IPS-18c (cell line): ENCODE results near the gene OLIG2.
A peak's percentile ranks its signal among the peaks of the same experiment; 100 is the strongest.

Experiments
- H3K4me3 ChIP-seq: 2 replicates; pipeline ENCODE4 v1.7.0; 2013; ENCODE audit warnings: low read depth, mild to moderate bottlenecking, low read length, moderate library complexity; ENCODE audit not compliant: insufficient read depth
- H3K9me3 ChIP-seq: one replicate; pipeline ENCODE4 v1.6.1; 2013; ENCODE audit warnings: mild to moderate bottlenecking, low read length, moderate library complexity; ENCODE audit not compliant: control insufficient read depth, insufficient read depth

Gene OLIG2

DNA sequence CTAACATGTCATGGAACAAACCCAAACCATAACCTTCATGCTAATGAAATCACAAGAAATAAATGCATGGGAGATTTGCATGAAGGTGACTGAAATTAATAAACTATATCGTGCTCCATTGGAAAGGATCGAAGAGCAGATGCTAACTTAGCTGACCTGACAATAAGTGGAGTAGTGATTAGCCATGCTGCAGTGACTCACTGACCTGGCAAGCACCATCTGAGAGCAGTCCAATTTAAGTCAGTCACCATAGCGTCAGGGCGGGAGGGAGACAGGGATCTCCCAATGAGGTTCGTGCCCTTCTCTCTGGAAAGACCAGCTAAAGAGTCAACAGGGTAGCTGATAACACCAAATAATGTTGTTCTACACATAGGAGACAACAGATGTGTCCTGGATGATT, 21.5 kb downstream of the OLIG2 start:
- Histone ChIP-seq H3K4me3 (no peak overlapping the region), H3K9me3 (no peaks in the 10 kb centered on the region)

- H3K9me3 ChIP-seq: no peaks in the 10 kb centered on the region
- H3K4me3 ChIP-seq: no peak overlapping the region
These were observed 26.2 kb downstream of the OLIG2 start for GRCh38 chr21:33051925-33052324.

DNA sequence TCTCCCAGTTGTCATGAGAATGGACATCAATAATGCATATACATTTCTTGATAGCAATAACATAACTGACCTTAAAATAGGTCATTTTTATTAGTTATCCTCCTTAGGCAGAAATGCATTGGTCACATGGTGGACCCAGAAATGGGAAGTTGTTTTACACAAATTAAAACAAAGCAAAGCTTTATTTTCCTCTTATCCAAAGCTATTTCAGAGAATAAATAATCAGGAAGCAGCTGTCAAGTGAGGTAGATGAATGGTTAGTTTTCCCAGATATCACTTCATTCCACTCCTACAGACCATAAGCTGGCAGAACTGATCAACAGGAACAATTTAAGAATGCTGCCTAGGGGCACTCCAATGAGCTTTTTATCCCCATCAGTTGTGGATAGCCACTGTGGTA, 28.2 kb downstream of the OLIG2 start:
- no peak overlapping the region for H3K4me3 ChIP-seq
- H3K9me3 ChIP-seq: no peaks in the 10 kb centered on the region

DNA sequence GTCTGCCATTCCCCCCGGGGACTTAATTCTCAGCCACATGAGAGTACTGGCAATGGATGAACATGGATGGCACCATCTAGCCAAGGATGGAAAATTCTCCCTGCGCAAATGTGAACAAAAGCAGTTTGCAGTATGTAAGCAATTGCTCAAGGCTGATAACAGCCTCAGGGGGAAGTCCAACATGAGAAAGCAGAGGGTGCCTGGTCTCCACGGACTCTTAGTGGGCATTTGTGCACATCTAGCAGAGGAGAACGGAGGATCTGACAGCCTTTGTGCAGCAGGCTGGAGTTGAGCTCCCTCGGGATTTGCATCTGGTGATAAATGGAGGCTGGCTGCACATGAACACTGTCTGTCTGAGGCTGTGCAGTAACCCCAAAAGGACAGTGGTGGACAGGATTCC, 30.3 kb downstream of the OLIG2 start:
- no peaks in the 10 kb centered on the region for H3K9me3 ChIP-seq
- H3K4me3 ChIP-seq: no peak overlapping the region

GRCh38 chr21:33057385-33057940, 31.7 kb downstream of the OLIG2 start:
- Histone ChIP-seq H3K9me3 (no peaks in the 10 kb centered on the region), H3K4me3 (no peak overlapping the region)

DNA sequence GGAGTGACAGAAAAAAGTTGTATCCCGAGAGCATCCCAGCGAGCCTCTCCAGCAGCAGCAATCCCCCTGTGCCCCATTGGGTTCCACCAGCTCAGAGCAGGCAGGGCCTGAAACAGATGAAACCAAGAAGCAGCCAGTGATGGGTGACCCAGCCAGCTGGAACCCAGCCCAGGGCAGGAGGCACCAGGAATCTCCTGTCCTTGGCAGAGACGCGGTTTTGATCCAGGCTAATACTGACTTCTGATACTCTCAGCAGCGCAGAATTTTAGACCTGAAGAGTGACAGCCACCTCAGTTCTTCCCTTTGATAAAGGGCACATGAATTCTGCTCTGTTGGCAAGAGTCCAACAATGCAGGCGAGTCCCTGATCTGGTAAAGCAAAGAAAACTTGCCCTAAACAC, 32.8 kb downstream of the OLIG2 start:
- Histone ChIP-seq H3K4me3 (no peak overlapping the region), H3K9me3 (no peaks in the 10 kb centered on the region)

GRCh38 chr21:33058957-33059356, 33.2 kb downstream of the OLIG2 start:
- H3K9me3 ChIP-seq: no peaks in the 10 kb centered on the region
- no peak overlapping the region for H3K4me3 ChIP-seq

- no peaks in the 10 kb centered on the region for H3K9me3 ChIP-seq
- H3K4me3 ChIP-seq: no peak overlapping the region
These were observed 33.7 kb downstream of the OLIG2 start for GRCh38 chr21:33059380-33059841.

DNA sequence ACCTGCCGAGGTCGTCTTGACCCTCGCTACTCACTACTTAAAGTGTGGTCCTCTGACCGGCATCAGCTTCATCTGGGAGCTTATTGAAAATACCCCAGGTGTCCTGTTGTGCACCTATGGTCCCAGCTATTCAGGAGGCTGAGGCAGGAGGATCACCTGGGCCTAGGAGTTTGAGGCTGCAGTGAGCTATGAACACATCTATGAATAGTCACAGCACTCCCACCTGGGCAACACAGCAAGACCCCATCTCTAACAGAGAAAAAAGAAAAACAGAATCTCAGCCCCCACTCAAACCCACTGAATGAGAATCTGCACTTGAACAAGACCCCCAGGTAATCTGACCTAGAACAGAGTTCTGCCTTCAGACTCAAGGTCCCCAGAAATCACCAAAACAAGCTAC, 35.5 kb downstream of the OLIG2 start:
- no peaks in the 10 kb centered on the region for H3K9me3 ChIP-seq
- H3K4me3 ChIP-seq: no peak overlapping the region

- no peaks in the 10 kb centered on the region for H3K9me3 ChIP-seq
- no peak overlapping the region for H3K4me3 ChIP-seq
These were observed 37.7 kb downstream of the OLIG2 start for GRCh38 chr21:33063375-33063883.

DNA sequence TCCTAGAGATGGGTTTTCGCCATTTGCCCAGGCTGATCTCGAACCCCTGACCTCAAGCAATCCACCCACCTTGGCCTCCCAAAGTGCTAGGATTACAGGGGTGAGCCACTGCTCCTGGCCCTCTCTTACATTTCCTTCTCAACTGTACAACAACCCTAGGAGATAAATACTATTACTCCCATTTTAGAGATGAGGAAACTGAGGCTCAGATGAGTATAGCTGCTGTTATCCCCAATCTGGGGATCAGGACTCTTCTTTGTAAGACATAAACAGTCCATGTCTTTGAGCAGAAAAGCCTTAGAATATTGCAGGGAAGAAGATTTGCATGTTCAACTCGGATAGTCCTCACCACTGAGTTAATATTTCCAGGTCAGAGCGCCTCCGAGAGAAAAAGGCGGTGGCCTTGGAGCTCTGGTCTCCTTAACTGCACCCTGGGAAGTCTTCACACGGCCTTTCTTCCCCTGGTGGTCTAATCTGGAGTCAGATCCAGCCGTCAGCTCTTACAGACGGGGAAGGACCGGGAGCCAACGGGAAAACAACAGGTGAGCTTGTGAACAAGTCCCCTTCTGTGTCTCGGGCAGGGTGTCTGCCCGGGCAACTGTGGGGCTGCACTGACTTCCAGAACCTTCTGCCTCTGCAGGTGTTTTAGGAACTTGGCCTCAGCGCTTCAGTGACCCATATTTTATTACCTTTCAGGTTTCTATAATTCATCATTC, 38.3 kb downstream of the OLIG2 start:
- H3K9me3 ChIP-seq: peaks cover 2% of the 10 kb centered on the region
- H3K4me3 ChIP-seq: no peak overlapping the region

- peaks cover 2% of the 10 kb centered on the region for H3K9me3 ChIP-seq
- no peak overlapping the region for H3K4me3 ChIP-seq
These were observed 39.1 kb downstream of the OLIG2 start for GRCh38 chr21:33064623-33065390.

- peaks cover 2% of the 10 kb centered on the region for H3K9me3 ChIP-seq
- no peak overlapping the region for H3K4me3 ChIP-seq
These were observed 41.3 kb downstream of the OLIG2 start for GRCh38 chr21:33067043-33067442.

DNA sequence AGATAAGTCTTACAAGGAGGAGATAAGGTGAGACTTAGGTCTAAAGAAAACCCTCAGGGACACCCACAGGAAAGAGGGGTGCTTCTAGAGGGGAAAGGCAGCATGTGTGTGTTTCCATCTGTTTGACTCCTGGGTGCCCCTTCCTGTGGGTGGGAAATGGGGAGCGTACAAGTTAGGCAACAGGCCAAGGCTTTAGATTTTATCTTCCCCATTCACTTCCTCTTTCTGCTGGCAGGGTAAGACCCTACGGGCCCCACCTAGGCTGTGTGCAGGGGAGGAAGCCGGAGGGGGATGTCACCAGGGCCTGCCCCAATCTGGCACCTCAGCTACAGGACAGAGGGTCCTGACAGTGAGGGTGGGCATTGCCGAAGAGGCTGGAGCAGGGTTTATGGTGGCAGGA, 41.7 kb downstream of the OLIG2 start:
- H3K9me3 ChIP-seq: peaks cover 2% of the 10 kb centered on the region
- no peak overlapping the region for H3K4me3 ChIP-seq

DNA sequence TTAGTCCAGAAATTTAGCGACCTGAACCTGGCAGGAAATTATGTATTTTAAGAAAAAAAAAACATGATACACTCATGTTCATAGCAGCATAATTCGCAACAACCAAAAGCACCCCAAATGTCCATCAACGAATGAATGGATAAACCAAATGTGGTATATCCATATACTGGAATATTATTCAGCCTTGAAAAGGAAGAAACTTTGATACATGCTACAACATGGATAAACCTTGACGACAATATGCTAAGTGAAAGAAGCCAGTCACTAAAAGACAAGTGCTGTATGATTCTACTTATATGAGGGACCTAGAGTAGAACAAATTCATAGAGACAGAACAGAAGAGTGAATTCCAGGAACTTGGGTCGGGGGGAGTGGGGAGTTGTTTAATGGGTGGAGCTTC, 43.5 kb downstream of the OLIG2 start:
- peaks cover 2% of the 10 kb centered on the region for H3K9me3 ChIP-seq

DNA sequence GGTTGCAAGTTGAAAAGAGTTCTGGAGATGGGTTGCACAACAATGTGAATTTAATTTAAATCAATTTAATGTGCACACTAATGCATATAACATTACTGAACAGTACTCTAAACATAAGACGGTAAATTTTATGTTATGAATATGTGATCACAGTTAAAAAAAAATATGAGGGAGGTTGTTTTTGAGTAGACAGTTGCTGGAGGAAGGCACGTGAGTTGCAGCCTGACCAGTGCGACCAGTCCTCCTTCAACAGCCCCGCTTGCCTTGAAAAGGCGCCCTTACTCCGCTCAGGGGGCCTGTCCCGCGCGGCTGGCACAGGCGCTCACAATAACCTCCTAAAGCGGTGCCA, 43.9 kb downstream of the OLIG2 start:
- Histone ChIP-seq H3K4me3 (no peak overlapping the region), H3K9me3 (peaks cover 2% of the 10 kb centered on the region)

More for the DNA sequence above, 43.5 kb downstream of the OLIG2 start:
- H3K4me3 ChIP-seq: no peak overlapping the region

DNA sequence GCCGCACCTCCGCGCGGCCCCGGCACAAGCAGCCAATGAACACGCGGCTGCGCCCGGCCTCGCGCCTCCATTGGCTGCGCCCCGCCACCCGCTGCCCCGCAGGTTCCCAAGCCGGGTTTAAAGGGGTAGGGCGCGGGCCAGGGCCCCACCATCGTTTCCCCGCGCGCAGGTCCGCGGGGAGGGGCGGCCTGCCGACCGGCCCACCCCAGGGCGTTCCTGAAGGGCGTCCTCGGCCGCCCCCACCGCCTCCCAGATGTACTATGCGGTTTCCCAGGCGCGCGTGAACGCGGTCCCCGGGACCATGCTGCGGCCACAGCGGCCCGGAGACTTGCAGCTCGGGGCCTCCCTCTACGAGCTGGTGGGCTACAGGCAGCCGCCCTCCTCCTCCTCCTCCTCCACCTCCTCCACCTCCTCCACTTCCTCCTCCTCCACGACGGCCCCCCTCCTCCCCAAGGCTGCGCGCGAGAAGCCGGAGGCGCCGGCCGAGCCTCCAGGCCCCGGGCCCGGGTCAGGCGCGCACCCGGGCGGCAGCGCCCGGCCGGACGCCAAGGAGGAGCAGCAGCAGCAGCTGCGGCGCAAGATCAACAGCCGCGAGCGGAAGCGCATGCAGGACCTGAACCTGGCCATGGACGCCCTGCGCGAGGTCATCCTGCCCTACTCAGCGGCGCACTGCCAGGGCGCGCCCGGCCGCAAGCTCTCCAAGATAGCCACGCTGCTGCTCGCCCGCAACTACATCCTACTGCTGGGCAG, 44.4 kb downstream of the OLIG2 start, which contains the start of gene OLIG1:
TSS of gene OLIG1 (plus strand) at position 148 of the 750 bp plus-strand sequence. CDS start at position 254, 106 bp downstream.
- H3K4me3 ChIP-seq: peak within 1 kb of the TSS; percentile 48

More for the DNA sequence above, 44.4 kb downstream of the OLIG2 start, which contains the start of gene OLIG1:
- peaks cover 2% of the 10 kb centered on the region for H3K9me3 ChIP-seq
